LoVo (cell line): ENCODE measurements around the gene ADAMTS12.

Experiments used
- DNase-seq: peaks from one replicate; pipeline ENCODE4 v3.0.0-alpha.2; 2016; ENCODE audit warnings: low spot score

ADAMTS12 gene

DNA sequence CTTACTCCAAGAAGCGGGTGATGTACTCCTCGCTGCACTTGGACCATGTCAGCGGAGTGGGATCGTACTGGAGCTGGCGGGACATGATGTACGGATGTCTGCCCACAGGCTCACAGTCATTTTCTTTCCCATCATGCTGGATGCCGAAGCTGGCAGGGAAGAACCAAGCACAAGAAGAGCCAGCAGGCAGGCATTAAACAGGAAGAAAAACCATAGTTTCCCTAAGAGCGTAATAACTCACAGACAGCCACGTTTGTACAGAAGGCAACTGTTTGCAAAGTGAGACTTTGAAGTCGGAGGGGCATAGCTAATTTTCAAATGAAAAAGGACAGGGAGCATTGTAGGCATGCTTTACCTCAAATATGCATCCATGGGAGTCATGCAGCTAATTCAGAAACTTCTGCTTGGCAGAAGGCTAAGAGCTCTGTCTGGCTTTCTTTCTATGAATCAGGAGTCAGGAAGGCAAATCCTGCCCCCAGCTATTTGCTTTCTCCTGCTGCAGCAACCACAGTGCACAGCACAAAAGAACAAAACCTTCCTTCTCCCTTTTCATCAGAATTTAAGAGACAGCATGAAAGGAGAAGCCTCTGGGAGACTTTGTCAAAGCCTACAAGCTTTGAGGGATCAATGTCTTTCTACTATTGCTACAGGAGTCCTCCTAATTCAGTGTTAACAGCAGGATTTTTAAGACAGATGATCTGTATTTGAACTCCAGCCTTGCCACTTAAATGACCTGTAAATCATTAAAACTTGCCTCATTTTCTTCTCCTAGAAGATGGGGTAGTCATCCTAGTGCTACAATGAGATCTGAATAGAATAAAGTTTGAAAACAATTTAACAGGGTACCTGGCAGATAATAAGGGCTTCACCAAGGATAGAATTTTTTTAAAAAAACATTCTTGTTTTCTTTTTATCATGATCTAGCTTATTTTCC lies 242.0 kb downstream of the ADAMTS12 start:
- no peak for DNase-seq

DNA sequence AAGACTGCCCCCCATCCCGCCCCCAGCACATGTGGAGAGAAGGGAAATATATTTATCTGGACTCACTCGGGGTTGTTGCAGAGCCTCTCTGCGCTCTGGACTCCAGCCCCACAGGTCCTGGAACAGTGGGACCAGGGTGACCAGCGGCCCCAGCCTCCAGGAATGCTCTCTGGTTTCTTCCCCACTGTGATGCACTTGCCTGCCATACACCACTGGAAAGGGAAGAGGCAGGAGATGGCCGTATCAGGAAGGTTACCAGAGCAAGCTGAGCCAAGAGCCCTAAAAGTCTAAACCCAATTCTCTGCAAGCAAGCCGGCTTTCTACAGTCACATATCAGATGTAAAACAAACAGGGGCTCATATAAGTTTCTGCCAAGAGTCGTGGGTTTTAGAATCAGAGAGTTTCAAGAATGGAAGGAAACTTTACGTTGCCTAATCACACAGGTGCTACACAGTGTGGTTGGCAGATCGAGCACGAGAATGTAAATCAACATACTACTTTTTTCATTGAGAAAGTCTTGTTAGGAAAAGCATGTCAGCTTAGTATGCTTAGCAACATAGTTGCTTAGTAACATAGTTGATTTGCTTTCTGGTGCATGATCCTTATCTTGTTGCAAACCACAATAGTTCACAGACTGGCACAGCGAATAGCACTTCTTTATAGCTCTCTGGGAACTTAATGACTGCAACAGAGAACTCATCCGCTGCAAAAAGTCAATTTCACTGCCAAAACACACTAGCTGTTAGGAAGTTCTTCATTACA lies 249.9 kb downstream of the ADAMTS12 start:
- no peak for DNase-seq

DNA sequence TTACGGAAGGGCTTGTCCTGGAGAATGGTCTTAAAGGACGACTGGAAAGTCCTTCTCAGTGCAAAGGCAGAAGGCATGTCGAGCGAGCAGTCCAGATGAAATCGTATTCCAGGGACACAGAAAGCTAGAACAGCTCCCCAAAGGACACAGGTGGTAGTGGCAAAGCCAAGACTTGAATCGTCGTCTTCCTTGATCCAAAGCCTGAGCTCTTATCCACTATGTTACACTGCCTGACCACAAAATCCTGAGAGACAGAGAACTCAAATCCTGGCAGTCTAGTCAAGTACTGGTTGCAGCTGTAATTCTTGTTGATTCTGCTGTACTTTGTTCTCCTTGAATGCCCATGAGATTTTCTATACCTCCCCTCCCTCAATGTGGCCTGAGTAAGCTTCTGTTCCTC lies 252.3 kb downstream of the ADAMTS12 start:
- no peak for DNase-seq

DNA sequence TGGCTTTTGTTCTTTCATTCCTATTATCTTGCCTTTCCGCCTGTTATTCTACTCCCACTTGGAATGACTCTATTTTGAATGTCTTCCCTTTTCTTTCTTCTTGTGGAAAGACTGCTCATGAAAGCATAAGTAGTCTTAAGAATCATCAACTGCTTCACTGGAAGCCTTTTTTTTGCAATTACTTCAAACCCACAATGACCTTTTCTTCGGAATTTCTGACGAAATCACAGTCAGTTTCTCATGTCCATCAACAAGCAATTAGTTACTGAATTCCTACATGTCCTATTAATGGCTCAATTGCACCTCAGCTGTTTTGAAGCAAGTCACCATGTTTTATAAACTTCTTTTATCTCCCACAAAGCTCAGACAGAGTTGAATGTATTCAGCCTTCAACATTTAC lies 254.8 kb downstream of the ADAMTS12 start:
- no peak for DNase-seq

DNA sequence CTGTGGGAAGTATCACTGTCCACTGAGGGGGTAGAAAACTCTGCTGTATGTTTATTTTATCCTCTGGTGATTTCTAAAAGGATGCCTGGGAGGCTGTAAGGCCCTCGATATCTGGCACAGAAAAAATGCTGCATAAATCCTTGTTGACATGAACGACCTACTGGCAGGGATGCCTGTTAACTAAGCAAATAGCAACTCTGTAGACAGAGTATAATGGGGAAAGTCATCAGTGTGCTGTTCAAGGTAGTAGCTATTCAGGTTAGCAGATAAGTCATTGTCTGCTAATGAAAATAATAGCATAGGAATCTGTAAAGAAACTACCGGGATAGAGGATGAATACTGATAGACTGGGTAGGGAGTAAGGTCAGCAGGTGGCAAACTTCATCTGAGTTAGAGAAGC lies 256.2 kb downstream of the ADAMTS12 start:
- no peak for DNase-seq

DNA sequence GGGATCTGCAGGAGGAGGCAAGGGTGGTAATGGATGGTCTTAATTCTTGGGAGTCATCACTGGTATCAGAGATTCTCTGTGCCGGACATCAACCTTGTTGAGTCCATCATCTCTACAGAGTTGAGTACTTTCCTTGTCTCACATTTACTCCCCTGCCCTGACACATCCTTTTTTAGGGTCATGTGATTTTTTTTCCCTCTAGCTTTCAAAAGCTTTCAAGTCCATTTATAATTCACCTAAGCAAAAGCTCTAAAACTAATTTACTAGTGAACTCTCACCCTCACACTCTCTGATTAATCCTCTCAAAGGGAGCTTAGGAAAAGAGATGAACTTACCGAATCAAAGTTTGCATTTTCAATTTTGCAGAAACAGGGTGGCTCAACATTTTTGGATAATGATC lies 258.1 kb downstream of the ADAMTS12 start:
- DNase-seq = no peak

DNA sequence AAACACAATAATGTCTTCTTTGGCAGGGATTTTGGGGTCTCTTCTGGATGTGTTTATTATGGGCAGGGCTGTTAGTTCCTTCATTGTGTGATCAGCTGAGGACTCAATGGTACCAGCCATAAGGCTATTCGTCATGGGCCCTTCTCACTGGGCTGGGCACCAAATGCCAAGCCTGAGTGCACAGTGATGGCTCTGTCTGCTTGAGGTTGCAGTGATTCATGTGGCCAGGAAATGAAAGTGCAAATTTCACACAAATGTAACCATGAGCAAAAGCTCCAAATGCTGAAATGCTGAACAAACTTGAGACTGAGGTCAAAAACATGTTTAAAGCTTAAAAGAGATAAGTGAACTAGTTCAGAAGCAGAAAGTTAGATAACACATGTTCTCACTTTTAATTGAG lies 260.0 kb downstream of the ADAMTS12 start:
- DNase-seq = no peak

DNA sequence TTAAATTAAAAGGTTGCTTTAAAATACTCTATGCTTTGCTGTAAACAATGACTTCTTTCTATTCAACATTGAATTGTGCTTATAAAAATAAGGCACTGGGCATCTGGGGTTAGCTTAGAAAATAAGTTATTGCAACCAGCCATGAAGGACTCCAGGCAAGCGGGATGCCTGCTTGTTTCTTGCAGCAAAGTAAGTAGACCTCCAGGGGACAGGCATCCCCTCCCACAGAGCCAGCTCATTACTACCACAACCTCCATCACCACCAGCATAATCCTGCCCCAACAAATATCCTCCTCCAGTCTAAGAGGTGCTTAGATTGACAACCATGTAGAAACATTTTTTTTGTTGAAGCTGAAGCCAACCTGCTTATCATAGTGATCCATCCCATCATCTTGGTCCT lies 260.7 kb downstream of the ADAMTS12 start:
- DNase-seq = no peak

DNA sequence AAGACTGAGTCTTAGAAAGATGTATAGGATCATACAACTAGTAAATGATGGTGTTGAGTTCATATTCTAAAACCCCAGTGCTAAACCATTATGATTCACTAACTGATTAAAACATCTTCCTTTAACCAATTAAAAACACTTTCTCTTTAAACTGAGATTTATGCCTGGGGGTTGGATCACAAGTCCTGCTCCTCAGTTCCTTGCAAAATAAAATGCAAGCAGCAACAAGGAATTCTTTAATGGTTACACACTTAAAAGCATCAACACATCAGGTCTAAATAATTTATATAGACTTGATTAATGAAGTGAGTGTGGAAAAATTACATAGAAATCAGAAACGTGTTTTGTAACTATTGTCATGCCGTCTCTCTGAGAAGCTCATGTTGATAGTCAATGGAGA lies 261.8 kb downstream of the ADAMTS12 start:
- DNase-seq = no peak

DNA sequence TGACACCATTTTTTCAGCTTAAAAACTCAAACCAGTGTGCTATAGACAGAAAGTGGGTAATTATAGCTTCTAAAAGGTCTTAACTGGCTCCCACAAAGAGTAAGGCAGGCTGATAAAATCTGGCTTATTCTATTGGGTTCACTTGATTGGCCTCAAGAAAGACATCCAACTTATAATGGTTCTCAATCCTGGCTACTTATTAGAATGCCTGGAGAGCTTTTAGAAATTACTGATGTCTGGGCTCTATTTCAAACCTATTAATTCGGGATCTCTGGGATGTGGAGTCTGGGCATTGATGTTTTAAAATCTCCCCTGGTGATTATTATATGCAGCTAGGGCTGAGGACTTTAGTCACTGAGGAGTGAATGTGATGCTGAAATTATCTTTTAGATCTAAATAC lies 263.0 kb downstream of the ADAMTS12 start:
- DNase-seq = no peak

DNA sequence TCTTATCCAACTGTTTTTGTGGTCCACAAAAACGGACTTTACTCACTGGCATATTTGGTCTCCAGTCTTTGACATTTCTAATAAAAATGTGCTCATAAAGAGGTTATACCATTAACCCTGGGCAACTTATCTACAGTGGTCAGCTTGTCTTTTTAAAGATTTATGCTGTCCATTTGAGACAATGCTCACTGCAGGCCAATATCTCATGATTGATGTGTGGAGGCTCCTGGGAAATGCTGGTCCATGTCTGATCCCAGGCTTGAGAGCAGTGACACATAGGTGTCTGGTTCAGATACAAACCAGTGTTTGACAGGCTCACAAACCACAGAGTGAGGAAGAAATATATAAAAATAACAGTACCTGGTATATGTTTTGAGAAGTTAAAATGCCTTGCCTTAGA lies 270.3 kb downstream of the ADAMTS12 start:
- no peak for DNase-seq

DNA sequence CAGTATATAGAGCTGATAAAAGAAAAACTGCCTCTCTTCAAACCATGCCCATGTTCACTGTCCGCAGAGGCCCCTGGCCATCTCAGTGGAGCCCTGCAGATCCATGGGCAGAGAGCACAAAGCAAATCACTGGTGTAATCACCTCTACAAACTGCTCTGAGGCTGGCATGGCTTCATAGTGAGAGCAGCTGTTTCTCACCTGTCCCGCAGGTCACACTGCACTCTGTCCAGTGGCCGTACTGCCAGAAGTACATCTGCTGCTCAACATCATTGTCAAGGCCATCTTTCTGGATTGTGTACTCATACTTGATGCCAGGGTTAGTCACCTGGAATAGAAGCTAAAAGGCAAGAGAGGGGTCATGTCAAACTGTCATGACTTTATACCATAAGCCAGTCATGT lies 277.8 kb downstream of the ADAMTS12 start:
- no peak for DNase-seq

DNA sequence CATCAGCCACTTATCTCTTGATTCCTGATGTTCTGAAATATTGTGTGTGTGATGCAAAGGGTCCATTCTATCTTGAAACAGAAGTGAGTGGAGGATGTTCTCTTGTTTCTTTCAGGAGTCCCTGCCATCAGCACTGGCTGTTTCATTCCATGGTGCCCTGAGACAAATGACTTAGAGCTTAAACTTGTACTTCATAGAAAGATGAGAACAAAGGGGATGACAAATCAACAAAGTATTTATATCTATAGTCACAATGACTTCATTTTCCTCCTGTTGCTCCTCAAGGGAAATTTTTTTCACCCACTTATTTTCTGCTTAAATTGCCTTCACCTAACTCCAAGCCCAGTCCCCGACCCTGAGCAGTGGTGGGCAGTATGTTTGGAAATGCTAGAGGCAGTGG lies 279.4 kb downstream of the ADAMTS12 start:
- DNase-seq = no peak

DNA sequence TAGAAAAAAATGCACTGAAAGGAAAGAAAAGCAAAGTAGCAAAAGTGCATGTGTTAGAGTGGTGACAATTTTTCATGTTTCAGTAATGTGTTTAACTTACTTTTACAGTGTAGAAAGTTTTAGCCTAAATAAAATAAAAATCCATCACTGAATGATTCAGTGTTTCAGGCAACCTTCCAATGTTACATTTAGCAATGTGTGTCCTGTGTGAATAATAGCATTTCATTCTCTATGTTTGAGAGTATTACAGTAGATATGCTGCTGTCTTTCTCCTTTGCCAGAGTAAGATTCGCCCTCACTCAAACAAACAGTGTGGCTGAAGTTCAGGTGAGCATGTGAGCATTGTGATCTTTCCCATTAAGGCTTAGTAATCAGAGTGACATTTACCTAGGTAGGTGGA lies 279.9 kb downstream of the ADAMTS12 start:
- no peak for DNase-seq

DNA sequence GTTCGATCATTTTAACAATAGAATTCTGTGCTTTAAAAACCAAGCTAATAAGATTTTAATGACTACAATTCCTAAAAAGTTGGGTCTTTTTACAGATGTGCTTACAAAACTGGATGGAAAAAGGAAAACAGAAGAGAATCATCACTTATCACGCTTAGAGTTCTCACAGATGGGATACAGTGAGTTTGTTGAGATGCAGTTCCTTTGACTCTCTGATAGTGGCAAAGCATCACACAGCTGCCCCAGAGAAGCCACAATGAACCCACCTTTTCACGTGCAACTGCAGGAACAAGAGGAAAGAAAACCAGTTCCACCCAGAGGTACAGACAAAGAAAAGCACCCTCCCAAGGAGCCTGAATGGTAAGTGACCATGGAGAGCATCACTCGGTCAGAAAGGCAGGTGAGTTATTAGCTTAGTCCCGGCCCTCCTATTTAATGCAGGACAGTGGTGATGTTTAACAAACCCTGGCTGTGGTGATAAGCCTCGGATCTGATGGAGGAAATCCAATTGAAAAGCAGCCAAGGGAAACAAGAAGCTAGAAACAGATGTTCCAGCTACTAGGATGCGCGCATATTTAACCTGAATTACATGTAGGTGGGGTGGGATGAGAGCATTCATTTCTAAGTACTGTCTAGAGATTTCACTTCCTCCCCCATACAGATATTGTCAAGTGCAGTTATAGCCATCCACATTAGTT lies 283.3 kb downstream of the ADAMTS12 start:
- no peak for DNase-seq

DNA sequence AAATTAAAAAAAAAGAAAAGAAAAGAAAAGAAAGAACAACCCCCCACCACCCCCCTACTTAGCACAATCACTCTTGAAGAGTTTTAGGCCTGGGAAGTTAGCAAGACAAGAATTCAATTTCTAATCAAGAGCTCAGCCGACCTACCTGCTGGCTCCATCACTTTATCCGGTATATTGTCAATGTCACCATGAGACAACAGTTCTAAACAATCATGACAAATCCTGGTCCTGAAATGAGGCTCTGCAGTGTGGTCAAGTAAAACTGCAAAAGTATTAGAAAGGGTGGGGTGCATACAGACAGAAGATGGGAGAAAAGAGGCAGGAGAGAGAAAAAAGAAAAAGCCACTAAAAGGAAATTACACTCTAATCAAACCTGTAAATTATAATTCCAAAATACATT lies 287.3 kb downstream of the ADAMTS12 start:
- DNase-seq = no peak

DNA sequence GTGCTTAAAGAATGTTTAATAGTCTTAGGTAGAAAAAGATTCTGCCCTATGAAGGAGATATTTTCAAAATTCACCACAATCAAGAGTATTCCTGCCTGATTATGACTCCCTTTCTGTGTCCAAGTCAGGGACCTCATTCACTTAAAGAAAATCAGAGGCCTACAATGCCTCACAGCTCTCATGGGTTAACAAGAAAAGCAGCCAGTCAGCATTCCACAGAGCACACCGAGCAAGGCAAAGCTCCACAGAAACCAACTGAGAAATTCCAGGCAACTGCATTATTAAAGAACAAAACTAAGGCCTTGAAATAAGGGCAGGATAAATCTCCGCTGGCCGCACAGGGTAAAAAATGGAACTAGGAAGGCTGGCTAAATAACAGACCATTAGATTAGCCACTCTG lies 289.9 kb downstream of the ADAMTS12 start:
- no peak for DNase-seq

DNA sequence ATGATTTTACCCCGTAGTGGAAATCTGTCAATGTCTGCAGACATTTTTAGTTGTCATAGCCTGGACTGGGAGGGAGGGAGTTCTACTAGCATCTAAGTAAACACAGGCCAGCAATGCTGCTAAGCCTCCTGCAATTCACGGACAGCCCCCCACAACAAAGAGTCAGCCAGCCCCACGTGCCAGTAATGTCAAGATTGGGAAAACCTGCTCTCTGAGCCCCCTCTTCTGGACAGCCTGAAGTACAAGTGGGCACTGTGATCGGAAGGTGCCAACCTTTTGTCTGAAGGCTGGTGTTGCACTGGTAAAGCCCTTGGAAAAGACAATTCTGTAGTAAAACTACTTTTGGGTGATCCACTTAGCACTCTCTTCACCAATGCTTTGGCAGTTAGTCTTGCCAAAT lies 296.5 kb downstream of the ADAMTS12 start:
- no peak for DNase-seq

DNA sequence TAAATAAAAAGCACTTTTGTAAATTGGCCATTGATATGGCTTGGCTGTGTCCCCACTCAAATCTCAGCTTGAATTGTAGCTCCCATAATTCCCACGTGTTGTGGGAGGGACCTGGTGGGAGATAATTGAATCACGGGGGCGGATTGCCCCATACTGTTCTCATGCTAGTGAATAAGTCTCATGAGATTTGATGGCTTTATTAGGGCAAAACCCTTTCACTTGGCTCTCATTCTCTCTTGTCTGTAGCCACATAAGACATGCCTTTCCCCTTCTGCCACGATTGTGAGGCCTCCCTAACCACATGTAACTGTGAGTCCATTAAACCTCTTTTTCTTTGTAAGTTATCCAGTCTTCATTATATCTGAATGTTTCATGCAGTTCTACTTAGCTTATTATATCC lies 297.8 kb downstream of the ADAMTS12 start:
- DNase-seq = no peak

DNA sequence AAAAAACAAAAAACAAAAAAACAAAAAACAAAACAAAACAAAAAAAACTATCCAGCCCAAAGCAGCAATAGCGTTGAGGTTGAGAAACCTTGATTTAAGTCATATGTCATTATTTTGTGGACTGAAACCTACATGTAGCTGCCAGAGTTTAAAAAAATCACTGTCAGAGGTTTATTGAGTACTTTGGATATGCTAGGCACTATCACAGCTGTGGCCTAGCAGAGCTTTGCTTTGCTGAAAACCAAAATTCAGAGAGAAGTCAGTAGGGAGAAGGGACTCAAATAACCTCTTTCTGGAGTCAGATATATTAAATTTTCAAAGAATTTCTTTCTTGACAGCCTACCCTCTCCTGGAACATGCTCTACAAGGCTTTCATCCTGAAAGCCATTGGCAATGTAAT lies 299.5 kb downstream of the ADAMTS12 start:
- DNase-seq = no peak

DNA sequence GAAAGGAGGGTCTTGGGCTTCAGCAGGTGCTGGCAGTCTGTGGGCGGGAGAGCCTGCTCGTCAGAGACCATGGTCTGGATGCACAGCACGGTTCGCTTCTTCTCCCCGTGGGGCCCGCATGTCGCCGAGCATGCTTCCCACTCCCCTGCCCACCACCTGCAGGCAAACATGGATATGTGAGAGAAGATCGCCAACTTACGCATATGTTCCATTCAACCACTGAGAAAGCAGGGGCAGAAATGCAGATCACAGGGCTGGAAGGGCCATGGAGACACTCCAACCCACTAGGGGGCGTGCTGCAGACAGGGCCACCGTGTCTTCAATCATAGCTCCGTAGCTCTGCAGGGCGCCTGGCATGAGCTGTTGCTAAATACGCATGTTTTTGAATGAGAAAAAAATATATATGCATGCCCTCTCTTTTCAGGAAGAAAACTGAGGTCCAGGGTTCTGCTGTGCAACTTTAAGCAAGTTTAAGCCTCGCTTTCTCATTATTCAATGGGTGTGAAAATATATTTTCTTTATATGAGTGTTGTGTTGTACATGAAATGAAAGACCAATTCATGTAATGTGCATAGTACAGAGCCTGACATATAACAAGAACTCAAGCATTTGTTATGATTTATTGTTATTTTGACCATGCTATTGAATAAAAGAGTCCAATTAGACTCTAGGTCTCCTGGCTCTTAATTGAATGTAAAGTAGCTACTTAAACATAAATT lies 303.0 kb downstream of the ADAMTS12 start:
- no peak for DNase-seq

DNA sequence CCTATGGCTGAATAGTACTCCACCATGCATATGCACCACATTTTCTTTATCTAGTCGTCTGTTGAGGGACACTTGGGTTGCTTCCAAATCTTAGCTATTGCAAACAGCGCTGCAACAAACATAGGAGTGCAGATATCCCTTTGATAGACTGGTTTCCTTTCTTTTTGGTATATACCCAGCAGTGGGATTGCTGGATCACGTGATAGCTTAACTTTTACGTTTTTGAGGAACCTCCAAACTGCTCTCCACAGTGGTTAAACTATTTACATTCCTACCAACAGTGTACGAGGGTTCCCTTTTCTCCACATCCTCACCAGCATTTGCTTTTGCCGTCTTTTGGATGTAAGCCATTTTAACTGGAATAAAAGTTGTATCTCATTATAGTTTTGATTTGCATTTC lies 308.5 kb downstream of the ADAMTS12 start:
- DNase-seq = no peak
